Osteocyte (in vitro differentiated cells): ENCODE results near the gene RSBN1. TPM values are rescaled to one million over a fixed set of nuclear protein-coding genes. Genes with fewer than 3 reads are reported as not detected.

Experiments used
- DNase-seq: peaks from one replicate; pipeline ENCODE4 v3.0.0; 2021; ENCODE audit warnings: mixed read lengths; ENCODE audit not compliant: unreplicated experiment; ENCODE audit errors: extremely low spot score
- H3K27ac Mint-ChIP-seq: one replicate; pipeline ENCODE4 v1.8.0; 2021; ENCODE audit warnings: mild to moderate bottlenecking, mixed read lengths; ENCODE audit not compliant: unreplicated experiment
- H3K27me3 Mint-ChIP-seq: one replicate; pipeline ENCODE4 v1.8.0; 2021; ENCODE audit warnings: mixed read lengths; ENCODE audit not compliant: unreplicated experiment
- H3K36me3 Mint-ChIP-seq: one replicate; pipeline ENCODE4 v1.8.0; 2021; ENCODE audit warnings: mixed read lengths; ENCODE audit not compliant: unreplicated experiment
- H3K4me1 Mint-ChIP-seq: one replicate; pipeline ENCODE4 v1.8.0; 2021; ENCODE audit warnings: mixed read lengths; ENCODE audit not compliant: unreplicated experiment
- H3K4me3 Mint-ChIP-seq: one replicate; pipeline ENCODE4 v1.8.0; 2021; ENCODE audit warnings: mild to moderate bottlenecking, moderate library complexity, mixed read lengths; ENCODE audit not compliant: unreplicated experiment
- H3K9me3 Mint-ChIP-seq: one replicate; pipeline ENCODE4 v1.8.0; 2021; ENCODE audit warnings: mixed read lengths; ENCODE audit not compliant: unreplicated experiment
- CTCF ChIP-seq: fragments of 200-600 bp; sonication (generic); IDR thresholded peaks from 2 replicates; pipeline ENCODE4 v1.5.0; 2021; ENCODE audit warnings: antibody characterized with exemption, mild to moderate bottlenecking, moderate library complexity
- long read RNA-seq: library from polyadenylated mRNA; unstranded; transcript quantifications from one replicate; pipeline ENCODE4 v2.0.0, GENCODE V29; 2021
- total RNA-seq: library from RNA; stranded (reverse); gene quantifications from 2 replicates; pipeline ENCODE4 v1.2.1, GENCODE V29; 2021

Gene RSBN1
- 15.2 and 17.0 TPM in 2 replicates for total RNA-seq
- long read RNA-seq, full-length matches to known transcripts = 10 of 18 reads
- long read RNA-seq, partial matches to known transcripts = 7 of 18 reads
- long read RNA-seq, other reads (novel, unspliced or antisense) = 1 of 18 reads

- H3K36me3 Mint-ChIP-seq = peaks cover under 1% of the 10 kb centered on the region
- no peak for TF ChIP-seq CTCF
Observed at GRCh38 chr1:113811888-113812660, at the start of gene RSBN1. TSS of gene RSBN1 (minus strand) at chr1:113812476. CDS start at chr1:113812412, 64 bp downstream.

GRCh38 chr1:113861641-113862040 lies 49.4 kb upstream of the RSBN1 start:
- Mint-ChIP-seq H3K27ac (peak overlapping the region; percentile 63), H3K4me3 (no peak overlapping the region), H3K9me3 (no peaks in the 10 kb centered on the region), H3K27me3 (no peaks in the 10 kb centered on the region), H3K4me1 (peaks cover 25% of the 10 kb centered on the region), H3K36me3 (no peaks in the 10 kb centered on the region)
- no peak for TF ChIP-seq CTCF
- DNase-seq = no peak

More at GRCh38 chr1:113811888-113812660, at the start of gene RSBN1:
- Mint-ChIP-seq H3K27ac (peak within 1 kb of the TSS; percentile 93), H3K4me3 (peak within 1 kb of the TSS; percentile 93), H3K27me3 (no peaks in the 10 kb centered on the region), H3K4me1 (peaks cover 31% of the 10 kb centered on the region), H3K9me3 (peaks cover 5% of the 10 kb centered on the region)
- peak; percentile 99 for DNase-seq

- peak overlapping the region; percentile 63 for H3K27ac Mint-ChIP-seq
- H3K36me3 Mint-ChIP-seq = no peaks in the 10 kb centered on the region
- peaks cover 32% of the 10 kb centered on the region for H3K4me1 Mint-ChIP-seq
- TF ChIP-seq CTCF = no peak
- DNase-seq = no peak
- H3K4me3 Mint-ChIP-seq = peak overlapping the region; percentile 0
- H3K27me3 Mint-ChIP-seq = no peaks in the 10 kb centered on the region
- H3K9me3 Mint-ChIP-seq = no peaks in the 10 kb centered on the region
Observed at GRCh38 chr1:113860891-113861290, 48.6 kb upstream of the RSBN1 start.

GRCh38 chr1:113859478-113860175 lies 47.4 kb upstream of the RSBN1 start:
- no peak for DNase-seq
- Mint-ChIP-seq H3K9me3 (no peaks in the 10 kb centered on the region), H3K27ac (no peak overlapping the region), H3K36me3 (no peaks in the 10 kb centered on the region), H3K4me1 (peaks cover 33% of the 10 kb centered on the region), H3K27me3 (no peaks in the 10 kb centered on the region), H3K4me3 (no peak overlapping the region)
- no peak for TF ChIP-seq CTCF

GRCh38 chr1:113858982-113859381 lies 46.7 kb upstream of the RSBN1 start:
- H3K27ac Mint-ChIP-seq = no peak overlapping the region
- peaks cover 33% of the 10 kb centered on the region for H3K4me1 Mint-ChIP-seq
- DNase-seq = no peak
- H3K27me3 Mint-ChIP-seq = no peaks in the 10 kb centered on the region
- no peaks in the 10 kb centered on the region for H3K36me3 Mint-ChIP-seq
- H3K9me3 Mint-ChIP-seq = no peaks in the 10 kb centered on the region
- no peak for TF ChIP-seq CTCF
- no peak overlapping the region for H3K4me3 Mint-ChIP-seq
